Choroid plexus epithelial cell (primary cell): ENCODE measurements around the gene TAF11L11.
"Not testable (repeated sequence)": the region's sequence is repeated elsewhere in the genome, so short reads cannot be mapped to it uniquely, and the experiment has no call there.

Source experiments
- DNase-seq: peaks from one replicate; pipeline ENCODE4 v3.0.0-alpha.2; 2010; ENCODE audit warnings: low read depth
- H3K4me3 ChIP-seq: 2 replicates; pipeline ENCODE4 v1.5.1; 2011; ENCODE audit warnings: low read depth, mild to moderate bottlenecking, control low read depth, low read length, moderate library complexity
- CTCF ChIP-seq: conservative IDR thresholded peaks from 2 replicates; pipeline ENCODE4 v1.5.1; 2011; ENCODE audit warnings: low read depth, mild to moderate bottlenecking, control low read depth, inconsistent platforms, low read length, moderate library complexity

Gene TAF11L11

GRCh38 chr5:17603880-17604279 is at the start of gene TAF11L11:
TAF11L11 (plus strand) TSS chr5:17604183.
- H3K4me3 ChIP-seq, DNase-seq: not testable (repeated sequence)

DNA sequence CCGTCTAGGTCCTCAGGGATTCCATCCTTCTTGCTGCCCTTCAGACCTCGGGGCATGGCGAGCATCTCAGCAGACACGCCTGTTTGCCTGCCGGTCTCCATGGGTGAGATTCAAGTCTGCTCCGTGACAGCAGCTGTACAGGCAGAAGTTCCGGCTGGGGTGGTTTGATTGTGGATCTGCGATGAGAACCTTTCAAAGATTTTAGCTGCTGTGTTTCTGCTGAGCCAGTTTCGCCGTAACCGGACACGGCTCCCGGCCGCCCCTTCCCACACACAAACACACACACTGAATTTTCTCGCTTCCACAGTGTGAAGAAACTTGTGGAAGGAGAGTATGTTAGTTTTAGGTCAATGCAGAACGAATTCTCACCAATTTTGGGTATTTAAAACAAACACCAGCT is 18.3 kb upstream of the TAF11L11 start, which contains the start of gene TAF11L7:
Gene TAF11L7, minus strand, starts transcription at position 101 of the 400 bp plus-strand sequence.
- H3K4me3 ChIP-seq, DNase-seq: not testable (repeated sequence)

DNA sequence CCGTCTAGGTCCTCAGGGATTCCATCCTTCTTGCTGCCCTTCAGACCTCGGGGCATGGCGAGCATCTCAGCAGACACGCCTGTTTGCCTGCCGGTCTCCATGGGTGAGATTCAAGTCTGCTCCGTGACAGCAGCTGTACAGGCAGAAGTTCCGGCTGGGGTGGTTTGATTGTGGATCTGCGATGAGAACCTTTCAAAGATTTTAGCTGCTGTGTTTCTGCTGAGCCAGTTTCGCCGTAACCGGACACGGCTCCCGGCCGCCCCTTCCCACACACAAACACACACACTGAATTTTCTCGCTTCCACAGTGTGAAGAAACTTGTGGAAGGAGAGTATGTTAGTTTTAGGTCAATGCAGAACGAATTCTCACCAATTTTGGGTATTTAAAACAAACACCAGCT is 13.1 kb upstream of the TAF11L11 start, which contains the start of gene TAF11L8:
Gene TAF11L8, minus strand, starts transcription at position 101 of the 400 bp plus-strand sequence.
- H3K4me3 ChIP-seq, result not testable (repeated sequence)

DNA sequence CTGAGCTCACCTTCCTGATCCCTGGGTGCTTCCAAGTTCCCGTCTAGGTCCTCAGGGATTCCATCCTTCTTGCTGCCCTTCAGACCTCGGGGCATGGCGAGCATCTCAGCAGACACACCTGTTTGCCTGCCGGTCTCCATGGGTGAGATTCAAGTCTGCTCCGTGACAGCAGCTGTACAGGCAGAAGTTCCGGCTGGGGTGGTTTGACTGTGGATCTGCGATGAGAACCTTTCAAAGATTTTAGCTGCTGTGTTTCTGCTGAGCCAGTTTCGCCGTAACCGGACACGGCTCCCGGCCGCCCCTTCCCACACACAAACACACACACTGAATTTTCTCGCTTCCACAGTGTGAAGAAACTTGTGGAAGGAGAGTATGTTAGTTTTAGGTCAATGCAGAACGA is 9.7 kb upstream of the TAF11L11 start, which contains the start of gene TAF11L9:
Gene TAF11L9, minus strand, starts transcription at position 140 of the 400 bp plus-strand sequence.
- H3K4me3 ChIP-seq, DNase-seq: not testable (repeated sequence)

More for the DNA sequence above, 13.1 kb upstream of the TAF11L11 start, which contains the start of gene TAF11L8:
- not testable (repeated sequence) for DNase-seq

DNA sequence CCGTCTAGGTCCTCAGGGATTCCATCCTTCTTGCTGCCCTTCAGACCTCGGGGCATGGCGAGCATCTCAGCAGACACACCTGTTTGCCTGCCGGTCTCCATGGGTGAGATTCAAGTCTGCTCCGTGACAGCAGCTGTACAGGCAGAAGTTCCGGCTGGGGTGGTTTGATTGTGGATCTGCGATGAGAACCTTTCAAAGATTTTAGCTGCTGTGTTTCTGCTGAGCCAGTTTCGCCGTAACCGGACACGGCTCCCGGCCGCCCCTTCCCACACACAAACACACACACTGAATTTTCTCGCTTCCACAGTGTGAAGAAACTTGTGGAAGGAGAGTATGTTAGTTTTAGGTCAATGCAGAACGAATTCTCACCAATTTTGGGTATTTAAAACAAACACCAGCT is 6.3 kb upstream of the TAF11L11 start, which contains the start of gene TAF11L10:
Gene TAF11L10, minus strand, starts transcription at position 101 of the 400 bp plus-strand sequence.
- not testable (repeated sequence) for H3K4me3 ChIP-seq, DNase-seq

DNA sequence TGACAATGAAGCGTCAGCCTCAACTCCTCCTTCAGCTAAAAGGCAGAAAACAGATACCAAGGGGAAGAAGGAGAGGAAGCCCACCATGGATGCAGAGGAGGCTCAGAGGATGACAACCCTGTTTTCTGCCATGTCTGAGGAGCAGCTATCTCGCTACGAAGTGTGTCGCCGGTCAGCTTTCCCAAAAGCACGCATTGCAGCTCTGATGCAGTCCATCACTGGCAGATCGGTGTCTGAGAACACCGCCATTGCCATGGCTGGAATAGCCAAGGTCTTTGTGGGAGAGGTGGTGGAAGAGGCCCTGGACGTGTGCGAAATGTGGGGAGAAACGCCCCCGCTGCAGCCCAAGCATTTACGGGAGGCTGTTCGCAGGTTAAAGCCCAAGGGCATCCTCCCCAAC is 968 bp downstream of the TAF11L11 start:
- no peak overlapping the region for H3K4me3 ChIP-seq
- TF ChIP-seq CTCF, result no peak
- DNase-seq, result no peak

- H3K4me3 ChIP-seq, DNase-seq: not testable (repeated sequence)
Observed at GRCh38 chr5:17607461-17607860, 3.5 kb downstream of the TAF11L11 start.

- not testable (repeated sequence) for DNase-seq, H3K4me3 ChIP-seq
Observed at GRCh38 chr5:17610092-17610491, 6.1 kb downstream of the TAF11L11 start, which contains the start of gene TAF11L12. TAF11L12 (plus strand) TSS chr5:17610392.

DNA sequence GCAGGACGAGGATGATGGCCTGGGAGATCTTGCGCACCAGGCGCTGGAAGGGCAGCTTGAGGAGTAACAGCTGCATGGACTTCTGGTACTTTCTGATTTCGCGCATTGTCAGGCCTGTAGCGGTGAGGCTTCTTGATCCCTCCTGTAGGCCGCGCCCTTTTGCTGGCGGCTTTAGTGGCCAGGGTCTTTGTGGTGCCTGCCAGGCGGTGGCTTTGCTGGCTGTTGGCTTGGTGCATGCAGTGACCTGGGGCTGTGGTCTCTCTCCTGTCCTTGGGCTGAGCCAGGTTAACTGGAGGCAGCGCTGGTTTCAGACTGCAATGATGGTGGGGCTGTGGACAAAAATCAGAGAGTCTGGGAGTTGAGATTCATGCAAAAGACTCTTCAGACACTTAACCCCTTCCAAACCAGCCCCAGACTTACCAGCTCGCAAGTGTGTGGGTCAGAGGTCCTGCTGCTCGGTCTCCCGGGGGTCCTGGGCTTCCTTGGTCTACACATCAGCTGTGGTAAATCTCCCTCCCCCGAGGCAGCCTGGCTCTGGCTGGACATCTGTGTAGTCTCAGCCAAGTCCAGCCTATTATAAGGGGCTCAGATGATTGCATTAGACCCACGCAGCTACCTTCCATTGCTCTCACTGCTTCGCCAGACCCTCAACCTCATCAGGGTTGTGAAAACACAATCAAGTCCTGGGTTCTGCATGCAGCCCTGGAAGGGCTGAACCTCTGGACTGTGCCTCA is 11.1 kb downstream of the TAF11L11 start:
- TF ChIP-seq CTCF, result no peak
- no peak overlapping the region for H3K4me3 ChIP-seq
- DNase-seq, result no peak

GRCh38 chr5:17619354-17619753 is 15.4 kb downstream of the TAF11L11 start:
- no peak overlapping the region for H3K4me3 ChIP-seq
- no peak for DNase-seq
- no peak for TF ChIP-seq CTCF

DNA sequence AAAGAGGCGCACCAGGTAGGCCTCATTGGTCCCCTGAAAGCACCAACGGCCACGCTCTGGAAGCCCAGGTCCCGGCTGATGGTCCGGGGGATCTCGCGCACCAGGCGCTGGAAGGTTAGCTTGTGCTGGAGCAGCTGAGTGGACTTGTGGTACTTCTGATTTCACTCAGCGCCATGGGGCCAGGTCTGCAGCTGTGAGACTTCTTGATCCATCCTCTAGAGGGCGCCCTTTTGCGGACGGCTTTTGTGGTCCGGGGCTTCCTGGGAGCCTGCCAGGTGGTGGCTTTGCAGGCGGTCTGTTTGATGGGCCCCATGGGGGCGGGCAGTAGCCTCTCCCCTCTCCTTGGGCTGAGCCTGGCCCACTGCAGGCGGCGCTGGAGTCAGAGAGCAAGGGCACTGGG is 16.6 kb downstream of the TAF11L11 start:
- TF ChIP-seq CTCF, result no peak
- H3K4me3 ChIP-seq, result no peak overlapping the region

More for the DNA sequence above, 16.6 kb downstream of the TAF11L11 start:
- no peak for DNase-seq
